ENCODE results near the gene TMCC2.

The TMCC2 gene

DNA sequence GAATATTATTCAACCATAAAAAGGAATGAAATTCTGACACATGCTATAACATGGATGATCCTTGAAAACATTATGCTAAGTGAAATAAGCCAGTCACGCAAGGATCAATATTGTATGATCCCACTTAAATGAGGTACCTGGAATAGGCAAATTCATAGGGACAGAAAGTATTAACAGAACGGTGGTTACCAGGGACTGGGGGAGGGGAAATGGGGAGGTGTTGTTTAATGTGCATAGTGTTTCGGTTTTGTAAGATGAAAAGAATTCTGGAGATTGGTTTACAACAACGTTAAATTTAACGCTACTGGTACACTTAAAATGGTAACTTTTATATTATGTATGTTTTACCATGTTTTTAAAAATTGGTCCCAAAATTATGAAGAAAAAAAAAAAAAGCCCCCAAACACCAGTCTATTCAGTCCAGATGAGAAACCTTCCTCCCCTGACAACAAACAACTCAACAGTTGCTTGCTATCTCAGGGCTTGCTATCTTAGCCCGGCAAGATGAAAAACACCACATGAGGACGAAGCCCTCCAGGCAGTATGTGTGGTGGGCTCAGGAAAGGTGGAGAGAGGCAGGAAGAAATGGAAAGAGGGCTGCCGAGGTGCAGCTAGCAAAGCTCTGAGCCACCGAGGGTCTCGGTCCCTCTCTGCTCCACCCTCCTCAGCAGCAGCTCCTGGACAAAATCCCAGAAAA is 85.3 kb downstream of the TMCC2 start:
- TF ChIP-seq, protein P1, sequence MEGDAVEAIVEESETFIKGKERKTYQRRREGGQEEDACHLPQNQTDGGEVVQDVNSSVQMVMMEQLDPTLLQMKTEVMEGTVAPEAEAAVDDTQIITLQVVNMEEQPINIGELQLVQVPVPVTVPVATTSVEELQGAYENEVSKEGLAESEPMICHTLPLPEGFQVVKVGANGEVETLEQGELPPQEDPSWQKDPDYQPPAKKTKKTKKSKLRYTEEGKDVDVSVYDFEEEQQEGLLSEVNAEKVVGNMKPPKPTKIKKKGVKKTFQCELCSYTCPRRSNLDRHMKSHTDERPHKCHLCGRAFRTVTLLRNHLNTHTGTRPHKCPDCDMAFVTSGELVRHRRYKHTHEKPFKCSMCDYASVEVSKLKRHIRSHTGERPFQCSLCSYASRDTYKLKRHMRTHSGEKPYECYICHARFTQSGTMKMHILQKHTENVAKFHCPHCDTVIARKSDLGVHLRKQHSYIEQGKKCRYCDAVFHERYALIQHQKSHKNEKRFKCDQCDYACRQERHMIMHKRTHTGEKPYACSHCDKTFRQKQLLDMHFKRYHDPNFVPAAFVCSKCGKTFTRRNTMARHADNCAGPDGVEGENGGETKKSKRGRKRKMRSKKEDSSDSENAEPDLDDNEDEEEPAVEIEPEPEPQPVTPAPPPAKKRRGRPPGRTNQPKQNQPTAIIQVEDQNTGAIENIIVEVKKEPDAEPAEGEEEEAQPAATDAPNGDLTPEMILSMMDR (IDR thresholded peaks at IDR 0.05; ENCODE audit: insufficient read depth, low read length, missing control alignments) = no peak
- POLR2A ChIA-PET = interaction anchor here (1.2 kb wide), 2 partner anchors 12 to 28 kb away, joined by 4 to 6 read pairs; no protein-coding TSS in a partner anchor
- CTCF ChIA-PET = interaction anchor here (1.2 to 28.6 kb wide), 5 partner anchors 13 to 41 kb away, joined by 3 to 2093 read pairs (median 64); no protein-coding TSS in a partner anchor
- peak overlapping the region; percentile 37 for H3K4me3 ChIP-seq (ENCODE audit: low read depth, low read length)
- DNase-seq (ENCODE audit: low read depth, low spot score) = no peak

DNA sequence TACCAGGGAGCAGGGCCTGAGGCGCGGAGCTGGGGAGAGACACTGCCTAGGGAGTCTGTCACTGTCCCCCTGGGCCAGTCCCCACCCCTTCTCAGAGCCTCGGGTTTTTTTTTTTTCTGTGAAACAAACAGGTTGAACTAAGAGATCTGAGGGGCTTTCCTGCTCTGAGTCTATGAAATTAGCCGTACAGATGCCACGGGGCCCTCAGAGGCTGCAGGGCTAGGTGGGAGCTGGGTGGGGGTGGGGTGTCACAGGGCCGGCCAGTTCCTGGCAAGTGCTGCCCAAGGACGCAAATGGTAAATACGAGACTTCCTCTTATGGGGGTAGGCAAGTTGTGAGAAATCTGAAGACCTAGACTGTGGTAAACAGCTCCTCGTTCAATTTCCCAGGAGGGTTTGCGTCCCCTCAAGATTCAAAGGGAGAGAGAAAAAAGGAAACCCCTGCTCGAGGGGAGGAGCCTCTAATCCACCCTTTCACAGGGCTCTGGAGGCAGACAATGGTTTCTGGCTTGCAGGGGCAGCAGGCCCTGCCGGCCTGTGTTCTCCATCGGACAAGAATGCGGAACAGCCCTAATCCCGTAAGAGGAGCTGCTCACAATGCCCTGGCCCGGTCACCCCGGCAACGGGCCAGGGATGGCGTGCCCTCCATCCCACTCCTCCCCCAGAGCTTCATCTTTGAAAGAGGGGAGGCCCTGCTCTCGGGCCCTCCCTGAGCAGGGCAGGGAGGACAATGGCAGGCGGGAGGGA is 86.0 kb downstream of the TMCC2 start:
- TF ChIP-seq, protein P1 (IDR thresholded peaks at IDR 0.05; ENCODE audit: insufficient read depth, low read length, missing control alignments) = no peak
- ChIA-PET POLR2A (interaction anchor here (0.7 to 1.4 kb wide), 7 partner anchors 9 to 43 kb away, joined by 4 to 7 read pairs (median 5); no protein-coding TSS in a partner anchor), CTCF (interaction anchor here (0.6 to 28.6 kb wide), 6 partner anchors 13 to 252 kb away, joined by 3 to 2093 read pairs (median 34); no protein-coding TSS in a partner anchor)
- DNase-seq (ENCODE audit: low read depth, low spot score) = no peak
- H3K4me3 ChIP-seq (ENCODE audit: low read depth, low read length) = peak overlapping the region; percentile 37

DNA sequence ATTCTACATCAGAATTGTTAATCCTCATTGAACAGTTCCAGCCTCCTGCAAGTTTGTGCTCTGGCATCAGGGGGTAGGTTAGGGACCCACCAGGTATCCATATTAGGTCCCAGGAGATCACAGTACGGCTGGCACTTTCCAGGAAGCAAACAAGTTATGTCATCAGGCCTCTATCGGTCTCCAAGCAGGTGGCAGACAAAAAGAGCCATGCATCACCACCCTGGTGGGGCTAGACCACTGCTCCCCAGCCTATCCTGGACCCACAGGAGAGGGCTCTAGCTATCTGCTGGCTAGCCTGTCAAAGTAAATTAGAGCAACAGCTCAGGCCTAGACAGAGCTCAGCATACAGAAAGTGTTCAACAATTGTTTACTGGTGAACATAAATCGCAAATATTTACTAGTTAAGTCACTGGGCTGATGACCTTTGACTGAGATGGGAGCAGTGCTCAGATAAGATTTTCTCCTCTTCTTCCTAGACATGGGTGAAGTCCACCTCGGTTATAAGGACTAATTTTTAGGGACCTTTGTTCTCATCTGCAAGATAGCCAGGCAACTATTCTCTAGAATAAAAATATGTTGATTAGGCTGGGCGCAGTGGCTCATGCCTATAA is 87.4 kb downstream of the TMCC2 start:
- TF ChIP-seq, protein P1 (IDR thresholded peaks at IDR 0.05; ENCODE audit: insufficient read depth, low read length, missing control alignments) = no peak
- no peak for DNase-seq (ENCODE audit: low read depth, low spot score)
- no peak overlapping the region for H3K4me3 ChIP-seq (ENCODE audit: low read depth, low read length)
- ChIA-PET CTCF (interaction anchor here (1.5 to 28.6 kb wide), 5 partner anchors 11 to 43 kb away, joined by 3 to 2093 read pairs (median 64); no protein-coding TSS in a partner anchor), POLR2A (interaction anchor here (1.2 to 1.4 kb wide), 3 partner anchors 21 to 44 kb away, joined by 3 to 7 read pairs (median 5); no protein-coding TSS in a partner anchor)

DNA sequence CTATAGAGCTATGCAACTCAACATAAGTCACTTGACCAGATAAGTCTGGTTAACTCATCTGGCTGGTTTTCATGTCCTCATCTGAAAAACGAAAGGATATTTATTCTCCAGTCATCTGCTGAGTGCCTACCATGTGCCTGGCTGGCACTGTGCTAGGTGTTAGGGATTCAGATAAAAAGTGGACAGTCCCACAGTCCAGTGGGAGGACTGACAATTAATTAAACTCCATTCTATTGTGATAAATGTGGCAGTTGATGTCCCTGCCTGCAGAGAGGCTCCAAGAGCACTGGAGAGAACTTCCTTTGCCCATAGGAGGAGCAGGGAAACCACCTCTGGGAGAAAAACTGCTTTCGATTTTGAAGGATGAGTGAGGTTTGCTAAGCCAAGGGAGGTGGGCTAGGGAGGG is 88.4 kb downstream of the TMCC2 start:
- no peak for DNase-seq (ENCODE audit: low read depth, low spot score)
- TF ChIP-seq, protein P1 (IDR thresholded peaks at IDR 0.05; ENCODE audit: insufficient read depth, low read length, missing control alignments) = no peak
- ChIA-PET CTCF (interaction anchor here (1.5 to 28.6 kb wide), 5 partner anchors 10 to 44 kb away, joined by 3 to 2093 read pairs (median 64); no protein-coding TSS in a partner anchor), POLR2A (interaction anchor here (1.2 kb wide), 1 partner anchor 22 kb away, joined by 3 read pairs; no protein-coding TSS in a partner anchor)
- H3K4me3 ChIP-seq (ENCODE audit: low read depth, low read length) = no peak overlapping the region

DNA sequence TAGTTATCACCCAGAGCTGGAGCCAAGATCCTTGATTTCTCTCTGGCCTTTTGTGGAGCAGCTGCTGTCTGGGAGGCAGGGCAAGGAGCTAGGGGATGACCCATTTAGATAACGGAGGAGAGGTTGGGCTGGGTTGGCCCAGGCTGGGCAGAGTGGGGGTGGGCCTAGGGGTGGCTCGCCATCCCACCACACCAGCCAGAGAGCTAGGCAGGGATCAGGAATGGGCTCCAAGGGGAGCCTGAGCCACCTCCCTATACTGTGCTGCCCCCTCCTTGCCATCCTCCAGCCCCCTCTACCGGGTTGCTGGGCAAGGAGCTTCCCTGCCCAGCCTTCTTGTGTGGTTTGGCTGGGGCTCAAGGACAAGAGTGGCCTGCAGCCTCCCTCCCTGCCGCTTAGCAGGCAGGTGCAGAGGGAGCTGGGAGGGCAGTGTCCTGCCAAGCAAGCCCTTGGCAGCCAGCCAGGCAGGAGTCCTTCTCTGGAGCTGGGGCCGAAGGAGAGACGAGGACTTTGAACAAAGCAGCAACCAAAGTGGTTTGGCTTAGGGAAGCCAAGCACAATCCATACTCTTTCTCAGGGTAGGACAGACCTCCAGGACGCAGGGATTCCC is 89.7 kb downstream of the TMCC2 start:
- no peak for DNase-seq (ENCODE audit: low read depth, low spot score)
- TF ChIP-seq, protein P1 (IDR thresholded peaks at IDR 0.05; ENCODE audit: insufficient read depth, low read length, missing control alignments) = no peak
- CTCF ChIA-PET = interaction anchor here (0.9 to 28.6 kb wide), 7 partner anchors 9 to 487 kb away, joined by 3 to 2093 read pairs (median 7); no protein-coding TSS in a partner anchor
- peak overlapping the region; percentile 15 for H3K4me3 ChIP-seq (ENCODE audit: low read depth, low read length)
- POLR2A ChIA-PET = interaction anchor here (0.9 kb wide), 1 partner anchor 16 kb away, joined by 3 read pairs; no protein-coding TSS in a partner anchor
